NCI-H187 (cell line): ENCODE data around the gene SERPINB7.
"Not testable (repeated sequence)": the region's sequence is repeated elsewhere in the genome, so short reads cannot be mapped to it uniquely, and the experiment has no call there.

Source experiments
- DNase-seq, 2 experiments: peaks; one replicate each; lab custom pipeline; 2025; lab: John Stamatoyannopoulos, UW

The SERPINB7 gene

GRCh38 chr18:63775166-63775730, at the start of gene SERPINB7:
TSS of gene SERPINB7 (plus strand) at chr18:63775418. CDS start at chr18:63782373, 6,955 bp downstream.
- no peak for DNase-seq

DNA sequence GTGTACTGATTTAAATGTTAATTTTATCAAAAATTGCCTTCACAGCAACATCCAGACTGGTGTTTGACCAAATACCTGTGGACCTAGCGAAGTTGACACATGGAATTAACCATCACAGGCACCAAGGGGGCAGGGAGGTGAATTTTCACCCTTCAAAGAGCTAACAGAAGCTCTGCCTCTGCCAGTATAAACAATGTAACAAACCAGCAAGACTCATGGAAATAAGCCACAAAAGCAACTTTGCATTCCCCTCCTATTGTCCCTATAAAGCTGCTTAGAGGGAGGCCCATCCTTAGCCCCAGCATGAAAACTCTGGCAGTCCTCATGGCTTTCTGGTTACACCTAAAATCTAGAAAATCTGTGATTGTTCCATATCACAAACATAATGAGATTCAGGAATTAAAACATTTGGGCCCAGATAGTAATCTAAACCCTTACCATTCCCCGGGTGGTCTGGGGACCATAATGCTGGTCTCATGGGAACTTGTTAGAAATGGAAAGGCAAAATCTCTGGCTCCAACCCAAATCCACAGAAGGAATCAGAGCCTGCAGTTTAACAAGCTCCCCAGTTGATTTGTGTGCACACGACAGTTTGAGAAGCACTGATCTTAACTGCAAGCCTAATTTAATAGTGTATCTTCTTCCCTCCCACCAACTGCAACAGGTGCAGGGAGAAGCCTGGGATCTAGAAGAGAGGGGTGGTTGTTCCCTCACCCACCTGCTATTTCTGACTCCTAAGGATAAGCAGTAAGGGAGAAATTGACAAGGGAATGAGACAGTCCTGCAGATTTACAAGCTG, 49.3 kb upstream of the SERPINB7 start:
- DNase-seq, result no peak

DNA sequence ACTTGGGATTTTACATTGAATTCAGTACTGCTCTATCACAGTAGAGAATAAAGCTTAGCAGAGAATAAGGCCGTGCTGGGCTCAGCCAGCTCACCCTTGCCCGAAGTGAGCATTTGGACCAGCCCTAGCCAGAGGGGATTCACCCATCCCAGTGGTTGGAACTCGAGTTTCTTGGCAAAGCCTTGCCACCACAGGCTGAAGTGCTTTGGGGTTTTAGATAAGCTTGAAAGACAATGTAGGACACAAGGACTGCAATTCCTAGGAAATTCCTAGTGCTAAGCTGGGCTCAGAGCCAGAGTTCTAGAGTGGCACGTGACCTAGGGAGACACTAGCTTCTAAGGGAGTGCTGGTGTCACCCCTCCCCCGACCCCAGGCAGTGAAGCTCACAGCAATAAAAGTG, 44.4 kb upstream of the SERPINB7 start:
- no peak for DNase-seq

GRCh38 chr18:63731215-63731614, 44.0 kb upstream of the SERPINB7 start:
- DNase-seq, result no peak

DNA sequence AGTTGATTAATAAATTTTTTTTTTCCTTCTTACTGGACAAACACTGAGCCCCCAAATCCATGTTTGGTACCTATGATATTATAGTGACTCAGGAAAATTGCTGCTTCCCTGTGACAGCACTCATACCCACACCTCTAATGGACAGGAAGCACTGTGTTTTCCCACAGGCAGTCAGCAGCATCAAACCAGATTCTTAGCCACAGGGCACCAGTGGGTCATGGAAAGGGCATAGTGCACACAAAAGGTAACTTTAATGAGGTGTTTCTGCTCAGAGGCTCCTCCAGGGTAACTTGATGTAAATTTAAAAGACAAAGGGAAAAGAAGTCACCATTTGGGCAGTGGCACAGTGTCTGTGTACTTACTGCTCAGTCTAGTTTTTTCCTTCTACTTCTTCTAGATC, 38.3 kb upstream of the SERPINB7 start:
- DNase-seq, result no peak

GRCh38 chr18:63741769-63742168, 33.4 kb upstream of the SERPINB7 start:
- DNase-seq, result no peak

DNA sequence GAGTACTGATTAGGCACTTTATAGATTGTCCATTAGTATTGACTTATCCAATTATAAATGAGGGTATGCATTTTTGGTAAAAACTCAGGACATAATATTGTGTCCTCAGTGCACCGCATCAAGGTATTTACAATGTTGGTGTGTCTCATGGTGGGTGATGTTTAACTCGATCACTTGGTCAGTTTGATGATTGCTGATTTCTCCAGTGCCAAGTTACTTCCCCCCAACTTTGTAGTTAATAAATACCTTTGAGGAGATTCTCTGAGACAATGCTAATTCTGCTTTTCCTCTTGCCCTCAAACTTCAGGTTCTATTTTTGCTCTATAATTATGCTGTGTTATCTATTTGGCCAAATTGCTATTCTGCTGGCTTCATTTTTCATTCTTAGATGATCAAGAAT, 28.2 kb upstream of the SERPINB7 start:
- DNase-seq, result no peak

- no peak for DNase-seq
Observed at GRCh38 chr18:63749489-63749888, 25.7 kb upstream of the SERPINB7 start.

GRCh38 chr18:63752636-63753035, 22.6 kb upstream of the SERPINB7 start:
- DNase-seq, result no peak

DNA sequence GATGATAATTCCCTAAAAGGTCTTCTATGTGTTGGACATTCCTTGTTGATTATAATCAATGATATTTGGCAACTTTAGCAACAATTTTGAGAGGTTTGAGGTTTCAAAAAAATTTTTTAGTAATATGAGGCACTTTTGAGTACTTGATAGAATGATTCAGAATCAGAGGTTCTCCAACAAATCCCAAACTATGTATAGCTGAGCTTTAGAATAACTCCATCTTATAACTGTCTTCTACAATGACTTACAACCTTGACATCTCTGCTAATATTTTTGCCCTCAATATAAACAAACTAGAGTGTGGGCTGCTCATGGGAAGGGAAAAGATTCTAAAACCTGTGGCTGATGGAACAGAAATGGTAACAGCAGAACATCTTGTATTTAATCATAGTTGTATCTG, 21.5 kb upstream of the SERPINB7 start:
- no peak for DNase-seq

DNA sequence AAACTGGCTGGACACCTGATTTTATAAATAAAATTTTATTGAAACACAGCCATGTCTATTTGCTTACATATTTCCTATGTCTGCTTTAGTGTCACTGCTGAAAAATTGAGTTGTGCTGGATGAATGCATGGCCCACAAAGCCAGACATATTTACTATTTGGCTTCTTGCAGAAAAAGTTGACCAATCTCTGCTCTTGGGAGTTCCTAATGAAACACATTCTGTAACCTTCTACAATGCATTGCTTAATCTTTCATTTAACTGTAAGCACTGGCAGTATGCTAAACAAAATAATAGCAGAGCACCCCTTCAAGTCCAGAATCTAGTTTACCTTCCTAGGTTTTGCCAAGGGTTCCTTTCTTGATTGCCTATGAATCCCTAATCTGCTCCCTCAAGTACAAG, 17.7 kb upstream of the SERPINB7 start:
- no peak for DNase-seq

DNA sequence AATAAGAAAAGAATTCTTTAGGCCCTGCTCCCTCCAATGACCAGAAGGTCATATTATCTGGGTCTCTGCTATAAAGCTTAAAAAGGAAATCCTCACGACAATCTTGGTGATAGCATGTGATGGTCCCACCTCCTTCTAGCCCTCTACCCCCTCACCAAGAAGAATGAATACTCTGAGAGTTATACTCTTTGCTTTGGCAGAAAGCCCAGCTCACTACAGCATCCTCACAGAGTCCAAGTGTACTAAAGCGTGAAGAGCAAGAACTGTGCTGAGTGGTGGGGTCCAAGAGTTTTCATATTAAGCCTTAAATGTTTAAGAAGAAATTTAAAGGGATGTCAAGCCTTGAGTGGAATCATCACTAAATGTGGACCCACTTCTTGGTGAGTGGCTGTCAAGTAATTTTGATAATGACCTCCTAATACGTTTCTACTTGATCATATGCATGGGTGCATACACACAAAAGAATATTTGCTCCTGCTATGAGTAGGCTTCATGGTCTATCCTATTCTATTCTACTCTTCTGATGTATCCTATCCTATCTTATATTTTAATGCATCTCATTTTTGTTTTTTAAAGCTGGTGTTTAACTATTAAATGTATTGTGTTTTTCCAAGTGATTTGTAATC, 16.5 kb upstream of the SERPINB7 start:
- no peak for DNase-seq

- not testable (repeated sequence) for DNase-seq
Observed at GRCh38 chr18:63759786-63760185, 15.4 kb upstream of the SERPINB7 start.

DNA sequence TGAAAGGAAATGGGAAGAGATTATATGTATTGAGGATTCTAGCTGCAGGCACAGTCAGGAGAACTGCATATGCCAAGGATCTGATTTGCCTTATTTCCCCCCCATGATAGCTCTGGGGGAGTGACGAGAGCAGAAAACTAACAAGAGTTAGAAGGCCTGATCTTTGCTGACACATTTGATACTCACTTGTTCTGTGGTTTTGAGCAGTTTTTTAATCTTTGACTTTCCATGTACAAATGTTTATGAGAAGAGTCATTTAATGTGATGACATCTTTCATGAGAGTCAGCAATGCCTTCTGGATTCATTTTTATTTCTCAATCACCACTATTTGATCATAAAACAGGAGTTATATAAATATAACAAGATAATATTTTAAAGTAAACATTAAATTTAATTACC, 12.7 kb upstream of the SERPINB7 start:
- no peak for DNase-seq

GRCh38 chr18:63763831-63764600, 11.2 kb upstream of the SERPINB7 start:
- DNase-seq, result no peak

- DNase-seq, result no peak
Observed at GRCh38 chr18:63765837-63766236, 9.4 kb upstream of the SERPINB7 start.

DNA sequence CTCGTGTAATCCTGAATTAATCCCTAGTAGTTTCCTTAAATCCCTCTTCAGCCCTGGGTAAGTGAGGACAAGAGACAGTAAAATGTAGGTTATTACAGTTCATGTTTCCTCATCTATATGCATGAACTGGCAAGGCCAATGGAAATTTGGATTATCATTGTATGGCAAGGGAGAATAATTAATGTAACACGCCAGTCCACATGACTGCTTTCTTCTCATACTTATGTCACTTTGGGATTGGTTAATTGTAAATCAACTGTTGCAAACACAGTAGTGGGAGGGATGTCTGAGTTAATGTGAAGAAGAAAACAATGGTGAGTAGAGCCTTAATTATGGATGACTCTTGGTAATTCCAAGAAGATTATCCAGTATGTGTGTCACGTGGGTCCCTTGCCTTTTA, 1.7 kb upstream of the SERPINB7 start:
- no peak for DNase-seq

- no peak for DNase-seq
Observed at GRCh38 chr18:63774511-63774910, 707 bp upstream of the SERPINB7 start.

- no peak for DNase-seq
Observed at GRCh38 chr18:63779386-63779785, 4.2 kb downstream of the SERPINB7 start.

- DNase-seq, result no peak
Observed at GRCh38 chr18:63783394-63783793, 8.2 kb downstream of the SERPINB7 start.

GRCh38 chr18:63784787-63785452, 9.7 kb downstream of the SERPINB7 start:
- DNase-seq, result no peak

- DNase-seq, result no peak
Observed at GRCh38 chr18:63787673-63788072, 12.5 kb downstream of the SERPINB7 start.
